IMR-90 (cell line): ENCODE data around the gene SGSM2. TPM values are rescaled to one million over a fixed set of nuclear protein-coding genes. Genes with fewer than 3 reads are reported as not detected.

Experiments
- ATAC-seq: fragments of 200-7000 bp; cut with Tn5 transposase; 2 replicates; pipeline ENCODE4 v1.9.1; 2020; ENCODE audit warnings: low read depth, mild to moderate bottlenecking, moderate library complexity
- BruUV-seq: library from RNA; stranded (reverse); fragments of 400-500 nt; replicated peaks from 2 replicates; lab custom pipeline; 2021; lab: Mats Ljungman, UMichigan
- CTCF ChIA-PET: fragments of 300-600 bp; formaldehyde crosslinking; extraction: SDS; loops from one replicate; lab custom pipeline; 2021; ENCODE audit warnings: antibody characterized with exemption; lab: Yijun Ruan, JAX
- POLR2A ChIA-PET: fragments of 300-600 bp; sonication (Branson Sonifier 250); formaldehyde crosslinking; loops from one replicate; lab custom pipeline; 2022; ENCODE audit warnings: antibody characterized with exemption; ENCODE audit not compliant: unreplicated experiment; lab: Charles Lee
- DNase-seq: peaks from one replicate; pipeline ENCODE4 v3.0.0; 2013
- H2AFZ ChIP-seq: replicated peaks from 2 replicates; pipeline ENCODE3; 2013; ENCODE audit warnings: low read length, mild to moderate bottlenecking; ENCODE audit not compliant: poor library complexity
- H2AK5ac ChIP-seq: 2 replicates; pipeline ENCODE4 v1.6.1; 2013; ENCODE audit warnings: low read depth, low read length, inconsistent platforms
- H2AK9ac ChIP-seq: replicated peaks from 2 replicates; pipeline ENCODE3; 2013; ENCODE audit warnings: mild to moderate bottlenecking, low read depth, low read length, moderate library complexity; ENCODE audit not compliant: poor library complexity
- H2BK120ac ChIP-seq: 2 replicates; pipeline ENCODE4 v1.6.1; 2013; ENCODE audit warnings: low read depth, low read length, inconsistent platforms
- H2BK15ac ChIP-seq: 3 replicates; pipeline ENCODE4 v1.6.1; 2013; ENCODE audit warnings: low read depth, low read length, inconsistent platforms
- H2BK20ac ChIP-seq: 2 replicates; pipeline ENCODE4 v1.6.1; 2013; ENCODE audit warnings: low read depth, mild to moderate bottlenecking, inconsistent platforms, low read length, moderate library complexity
- H2BK5ac ChIP-seq: 2 replicates; pipeline ENCODE4 v1.6.1; 2013; ENCODE audit warnings: mild to moderate bottlenecking, low read depth, low read length, inconsistent platforms; ENCODE audit not compliant: poor library complexity, severe bottlenecking
- H3K14ac ChIP-seq: replicated peaks from 2 replicates; pipeline ENCODE4 v1.6.1; 2013; ENCODE audit warnings: low read depth, low read length, inconsistent platforms
- H3K18ac ChIP-seq: 2 replicates; pipeline ENCODE4 v1.6.1; 2013; ENCODE audit warnings: low read depth, low read length, control low read depth
- H3K23ac ChIP-seq: 2 replicates; pipeline ENCODE4 v1.6.1; 2013; ENCODE audit warnings: low read depth, low read length, inconsistent platforms
- H3K27ac ChIP-seq: 2 replicates; pipeline ENCODE4 v1.5.1; 2013; ENCODE audit warnings: mild to moderate bottlenecking, control low read depth, low read length; ENCODE audit not compliant: insufficient read depth
- H3K27me3 ChIP-seq: 2 replicates; pipeline ENCODE4 v1.6.1; 2013; ENCODE audit warnings: low read length; ENCODE audit not compliant: control insufficient read depth, insufficient read depth
- H3K36me3 ChIP-seq: 2 replicates; pipeline ENCODE4 v1.6.1; 2013; ENCODE audit warnings: low read length, mixed read lengths; ENCODE audit not compliant: control insufficient read depth, insufficient read depth
- H3K4ac ChIP-seq: 2 replicates; pipeline ENCODE4 v1.6.1; 2013; ENCODE audit warnings: low read depth, low read length, inconsistent platforms
- H3K4me1 ChIP-seq: 2 replicates; pipeline ENCODE4 v1.6.1; 2013; ENCODE audit warnings: low read length, mixed read lengths; ENCODE audit not compliant: control insufficient read depth, insufficient read depth
- H3K4me2 ChIP-seq: 2 replicates; pipeline ENCODE4 v1.6.1; 2013; ENCODE audit warnings: low read depth, mild to moderate bottlenecking, control low read depth, low read length, moderate library complexity
- H3K4me3 ChIP-seq: 2 replicates; pipeline ENCODE4 v1.5.1; 2013; ENCODE audit warnings: low read depth, mild to moderate bottlenecking, control low read depth, low read length, moderate library complexity; ENCODE audit not compliant: insufficient read depth
- H3K56ac ChIP-seq: 2 replicates; pipeline ENCODE4 v1.6.1; 2013; ENCODE audit warnings: low read length, inconsistent platforms; ENCODE audit not compliant: insufficient read depth; ENCODE audit errors: extremely low read depth
- H3K79me1 ChIP-seq, 2 experiments: 2 replicates each; pipeline ENCODE4 v1.6.1; 2013; ENCODE audit warnings: low read length in 2 of 2, inconsistent platforms in 1 of 2, low read depth in 1 of 2
- H3K9ac ChIP-seq: 2 replicates; pipeline ENCODE4 v1.6.1; 2013; ENCODE audit warnings: low read depth, low read length, control low read depth
- H3K9me1 ChIP-seq: 2 replicates; pipeline ENCODE4 v1.6.1; 2013; ENCODE audit warnings: low read length, inconsistent platforms; ENCODE audit not compliant: insufficient read depth
- H3K9me3 ChIP-seq: 2 replicates; pipeline ENCODE4 v1.6.1; 2013; ENCODE audit warnings: low read length; ENCODE audit not compliant: control insufficient read depth, insufficient read depth
- H4K20me1 ChIP-seq: 2 replicates; pipeline ENCODE4 v1.6.1; 2013; ENCODE audit warnings: low read length, inconsistent platforms; ENCODE audit not compliant: insufficient read depth
- H4K5ac ChIP-seq: 2 replicates; pipeline ENCODE4 v1.6.1; 2013; ENCODE audit warnings: mild to moderate bottlenecking, low read depth, low read length, control low read depth
- H4K8ac ChIP-seq, 2 experiments: 2 replicates each; pipeline ENCODE4 v1.6.1; 2013; ENCODE audit warnings: low read depth in 2 of 2, low read length in 2 of 2, control low read depth in 1 of 2, inconsistent platforms in 1 of 2
- H4K91ac ChIP-seq: 2 replicates; pipeline ENCODE4 v1.6.1; 2013; ENCODE audit warnings: low read depth, low read length, inconsistent platforms; ENCODE audit not compliant: insufficient read depth
- CEBPB ChIP-seq: IDR thresholded peaks from 2 replicates; pipeline ENCODE4 v1.6.1; 2012; ENCODE audit warnings: low read depth, low read length, improper control_type of control experiment
- CTCF ChIP-seq: conservative IDR thresholded peaks from 2 replicates; pipeline ENCODE4 v1.5.1; 2012; ENCODE audit warnings: mild to moderate bottlenecking, low read depth, low read length, improper control_type of control experiment
- POLR2A ChIP-seq: IDR thresholded peaks from 2 replicates; pipeline ENCODE4 v1.6.1; 2012; ENCODE audit warnings: mild to moderate bottlenecking, low read depth, low read length
- SMC3 ChIP-seq: fragments of 150-350 bp; IDR thresholded peaks from 2 replicates; pipeline ENCODE4 v1.6.1; 2016; ENCODE audit warnings: low read depth, mild to moderate bottlenecking, antibody characterized with exemption, low read length, moderate library complexity
- WGBS, 2 experiments: methylation state at CpG; one replicate each; pipeline versions ENCODE4 v1.1.5 to v1.1.7; 2013; ENCODE audit warnings: missing lambda C conversion rate in 2 of 2; ENCODE audit not compliant: insufficient read length in 1 of 2; ENCODE audit errors: extremely low coverage in 2 of 2; 5-methylcytosine and 5-hydroxymethylcytosine counted together
- dilution Hi-C: fragments of 300-500 bp; cut with HindIII; formaldehyde crosslinking; loops from one replicate; pipeline ENCODE4 v1.14.3; 2018; ENCODE audit warnings: low sequenced_read_pairs; ENCODE audit not compliant: unreplicated experiment
- in situ Hi-C: fragments of 300-500 bp; cut with MboI; formaldehyde crosslinking; loops from 3 replicates; pipeline ENCODE4 v1.14.3; 2019; ENCODE audit warnings: low sequenced_read_pairs, inconsistent platforms, mixed read lengths
- intact Hi-C: fragments of 100-400 bp; cut with micrococcal nuclease; formaldehyde crosslinking; loops from 2 replicates; pipeline ENCODE4 v1.10.0; 2022
- polyA plus RNA-seq, 3 experiments: library from polyadenylated mRNA; depleted of rRNA; stranded (reverse); fragments of >200 nt; gene quantifications; 2 replicates each; pipeline ENCODE4 v1.2.3, GENCODE V29; 2012; ENCODE audit warnings: low replicate concordance in 1 of 3
- total RNA-seq: library from RNA; depleted of rRNA; stranded (reverse); fragments of >200 nt; gene quantifications from 2 replicates; pipeline ENCODE4 v1.2.3, GENCODE V29; 2012

Gene SGSM2
- total and polyA plus RNA-seq, 2 of the 4 experiments (the other 2 are of a cell fraction), result 13.6 to 81.2 TPM

DNA sequence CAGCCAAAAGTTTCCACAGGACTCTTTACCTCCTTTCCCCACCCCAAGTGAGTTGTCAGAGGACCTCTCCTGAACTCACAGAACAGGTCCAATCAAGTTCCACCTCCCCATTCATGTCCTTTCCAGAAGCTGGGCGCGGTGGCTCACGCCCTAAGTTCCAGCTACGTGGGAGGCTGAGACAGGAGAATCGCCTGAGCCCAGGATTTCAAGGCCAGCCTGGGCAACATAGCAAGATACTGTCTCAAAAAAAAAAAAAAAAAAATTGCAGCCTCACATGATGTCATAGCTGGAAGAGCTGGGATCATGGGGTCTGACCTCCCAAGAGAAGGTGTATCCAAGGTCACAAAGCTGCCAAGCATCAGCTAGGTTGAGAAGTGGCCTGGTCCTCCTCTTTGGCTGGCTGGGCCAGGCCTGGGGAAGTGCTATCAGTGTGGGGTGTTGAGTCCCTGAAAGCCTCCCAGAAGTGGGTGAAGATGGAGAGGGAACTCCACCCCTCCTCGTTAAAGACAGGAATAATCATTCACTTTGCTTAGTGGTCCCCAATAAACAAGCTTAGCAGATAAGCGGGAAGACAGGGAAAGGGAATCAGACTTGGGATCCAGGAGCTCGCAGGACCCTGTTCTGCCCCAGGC lies 69.1 kb downstream of the SGSM2 start:
- TF ChIP-seq POLR2A, result peak; percentile 87
- TF ChIP-seq CTCF, result no peak
- TF ChIP-seq SMC3, result no peak
- no peak for TF ChIP-seq CEBPB
- H3K4me3 ChIP-seq, result no peak overlapping the region
- in situ Hi-C loops, result no loop called here
- peak overlapping the region; percentile 91 for H2BK5ac ChIP-seq
- peak overlapping the region; percentile 74 for H3K56ac ChIP-seq
- no CpG with 5 or more reads among the region's 8 CpGs for WGBS, 2 experiments
- peaks cover 4% of the 10 kb centered on the region; the same call in 1 of the 2 replicates for H4K20me1 ChIP-seq
- peak overlapping the region; percentile 83 for H3K23ac ChIP-seq
- peak overlapping the region; percentile 93 for H2BK20ac ChIP-seq
- H2AFZ ChIP-seq, result peak overlapping the region; percentile 64
- no peak for ATAC-seq
- no peaks in the 10 kb centered on the region for H3K9me3 ChIP-seq
- H3K79me1 ChIP-seq, result peaks cover 5 to 30% of the 10 kb centered on the region in 2 experiments; a peak in 2 of 4 replicates
- H3K14ac ChIP-seq, result peak overlapping the region; percentile 85
- H2BK120ac ChIP-seq, result peak overlapping the region; percentile 94
- intact Hi-C loops, result no loop called here
- H3K36me3 ChIP-seq, result no peaks in the 10 kb centered on the region
- H3K4me2 ChIP-seq, result peak overlapping the region; percentile 51
- peak overlapping the region; percentile 96 for H4K91ac ChIP-seq
- H3K9me1 ChIP-seq, result peaks cover 30% of the 10 kb centered on the region
- H3K9ac ChIP-seq, result peak overlapping the region; percentile 17; the same call in 1 of the 2 replicates
- H4K8ac ChIP-seq, result peak overlapping the region; percentile 87 to 95
- BruUV-seq, result no TSS peak
- peaks cover 33% of the 10 kb centered on the region for H3K4me1 ChIP-seq
- peak overlapping the region; percentile 94 for H2BK15ac ChIP-seq
- ChIA-PET CTCF (interaction anchor here (0.6 to 2.6 kb wide), 5 partner anchors 9 to 283 kb away, joined by 3 to 20 read pairs (median 5); no protein-coding TSS in a partner anchor), POLR2A (no interaction called here)
- peak overlapping the region; percentile 80 for H3K27ac ChIP-seq
- peak overlapping the region; percentile 91 for H2AK5ac ChIP-seq
- peak overlapping the region; percentile 81 for H3K18ac ChIP-seq
- DNase-seq, result no peak
- H2AK9ac ChIP-seq, result peak overlapping the region; percentile 78
- H3K27me3 ChIP-seq, result no peaks in the 10 kb centered on the region
- H3K4ac ChIP-seq, result peak overlapping the region; percentile 96
- dilution Hi-C loops, result no loop called here
- peak overlapping the region; percentile 73 for H4K5ac ChIP-seq
